GM12878 (cell line): Measurements from ENCODE around the gene FBXL22.

Experiments
- BCLAF1 ChIP-seq: fragments of 450-650 bp; IDR thresholded peaks from 2 replicates; pipeline ENCODE4 v1.6.1; 2017; ENCODE audit warnings: antibody characterized with exemption, mild to moderate bottlenecking, moderate library complexity
- CTCF ChIP-seq, 3 experiments: IDR thresholded peaks in 2 of 3; conservative IDR thresholded peaks in 1 of 3; 2 replicates each; pipeline ENCODE4 v1.5.1; 2011; ENCODE audit warnings: low read depth in 3 of 3, low read length in 3 of 3, mild to moderate bottlenecking in 3 of 3, control low read depth in 2 of 3, moderate library complexity in 2 of 3, inconsistent platforms in 1 of 3, mixed read lengths in 1 of 3; ENCODE audit not compliant: control insufficient read depth in 2 of 3, insufficient read depth in 1 of 3; ENCODE audit errors: extremely low read depth in 1 of 3
- POLR2A ChIP-seq: IDR thresholded peaks from 2 replicates; pipeline ENCODE4 v1.6.1; 2011; ENCODE audit warnings: low read depth, mild to moderate bottlenecking, low read length
- REST ChIP-seq: IDR thresholded peaks from 2 replicates; pipeline ENCODE4 v1.6.1; 2012; ENCODE audit warnings: mild to moderate bottlenecking, low read depth, low read length

GRCh38 chr15:63588826-63589225, 8.4 kb upstream of the FBXL22 start:
- TF ChIP-seq REST (no peak), POLR2A (no peak), BCLAF1 (no peak), CTCF (IDR thresholded peaks at IDR 0.05 in 2 of 3, conservative IDR thresholded peaks at IDR 0.05 in 1 of 3; ENCODE audit: control insufficient read depth in 2 of 3, extremely low read depth in 1 of 3, insufficient read depth in 1 of 3, low read depth in 3 of 3, low read length in 3 of 3) (no peak)
